NK-92 (cell line): ENCODE data around the gene SBSN.

ENCODE experiments used
- DNase-seq: peaks from one replicate; lab custom pipeline; 2025; ENCODE audit not compliant: unreplicated experiment; lab: John Stamatoyannopoulos, UW

SBSN gene

GRCh38 chr19:35554076-35554475 is 26.0 kb upstream of the SBSN start:
- DNase-seq, result no peak

- DNase-seq, result no peak
Observed at GRCh38 chr19:35553385-35554000, 25.4 kb upstream of the SBSN start.

- no peak for DNase-seq
Observed at GRCh38 chr19:35552534-35553384, 24.6 kb upstream of the SBSN start.

- no peak for DNase-seq
Observed at GRCh38 chr19:35551091-35551810, 23.1 kb upstream of the SBSN start.

GRCh38 chr19:35549879-35550523 is 21.9 kb upstream of the SBSN start:
- no peak for DNase-seq

GRCh38 chr19:35549174-35549788 is 21.2 kb upstream of the SBSN start:
- no peak for DNase-seq

- DNase-seq, result no peak
Observed at GRCh38 chr19:35546532-35546931, 18.4 kb upstream of the SBSN start.

- no peak for DNase-seq
Observed at GRCh38 chr19:35545855-35546381, 17.8 kb upstream of the SBSN start.

- no peak for DNase-seq
Observed at GRCh38 chr19:35545001-35545854, 17.1 kb upstream of the SBSN start, which contains the start of gene TMEM147. Gene TMEM147, plus strand, starts transcription at chr19:35545626. Its CDS starts 114 bp downstream, at chr19:35545740.

GRCh38 chr19:35544110-35544802 is 16.1 kb upstream of the SBSN start:
- no peak for DNase-seq

- no peak for DNase-seq
Observed at GRCh38 chr19:35543280-35544109, 15.4 kb upstream of the SBSN start.

- DNase-seq, result no peak
Observed at GRCh38 chr19:35542209-35542608, 14.1 kb upstream of the SBSN start.

GRCh38 chr19:35540356-35540927 is 12.3 kb upstream of the SBSN start:
- DNase-seq, result no peak

- no peak for DNase-seq
Observed at GRCh38 chr19:35539850-35540249, 11.7 kb upstream of the SBSN start.

GRCh38 chr19:35539314-35539713 is 11.2 kb upstream of the SBSN start:
- no peak for DNase-seq

GRCh38 chr19:35534803-35535480 is 6.8 kb upstream of the SBSN start:
- DNase-seq, result no peak

GRCh38 chr19:35533822-35534392 is 5.8 kb upstream of the SBSN start:
- DNase-seq, result no peak
